K562 (cell line): ENCODE measurements around the gene THAP11. TPM values are rescaled to one million over a fixed set of nuclear protein-coding genes. Genes with fewer than 3 reads are reported as not detected.
A peak's percentile ranks its signal among the peaks of the same experiment; 100 is the strongest.

Experiments used
- ATF7 ChIP-seq: fragments of 450-650 bp; IDR thresholded peaks from 2 replicates; pipeline ENCODE4 v1.7.1; 2014; ENCODE audit warnings: mild to moderate bottlenecking, moderate library complexity
- BDP1 ChIP-seq: IDR thresholded peaks from 3 replicates; pipeline ENCODE4 v1.6.1; 2011; ENCODE audit not compliant: insufficient read length, insufficient read depth
- BMI1 ChIP-seq: fragments of 150-350 bp; IDR thresholded peaks from 2 replicates; pipeline ENCODE4 v1.6.1; 2014; ENCODE audit warnings: low read length
- BRF1 ChIP-seq: IDR thresholded peaks from 3 replicates; pipeline ENCODE4 v1.6.1; 2011; ENCODE audit warnings: borderline replicate concordance, mild to moderate bottlenecking; ENCODE audit not compliant: insufficient read length; ENCODE audit errors: extremely low read depth
- HDAC1 ChIP-seq, 2 experiments: fragments of 450-650 bp; IDR thresholded peaks; 2 replicates each; pipeline ENCODE4 v1.6.1; 2016 to 2017; ENCODE audit warnings: inconsistent platforms in 1 of 2, mild to moderate bottlenecking in 1 of 2, moderate library complexity in 1 of 2
- MAFF ChIP-seq: IDR thresholded peaks from 2 replicates; pipeline ENCODE4 v1.6.1; 2012; ENCODE audit warnings: low read length, improper control_type of control experiment
- MAZ ChIP-seq, 2 experiments: fragments of 450-650 bp in 1 of 2; sonication (generic) in 1 of 2; formaldehyde crosslinking; IDR thresholded peaks in 1 of 2; conservative IDR thresholded peaks in 1 of 2; 2 replicates each; pipeline versions ENCODE4 v1.4.0 to v1.5.0; 2020; ENCODE audit warnings: mild to moderate bottlenecking in 1 of 2, missing genetic modification reagents in 1 of 2
- MEF2A ChIP-seq: IDR thresholded peaks from 2 replicates; pipeline ENCODE4 v1.6.1; 2011; ENCODE audit warnings: low read depth, mild to moderate bottlenecking, low read length, moderate library complexity; ENCODE audit not compliant: control insufficient read depth
- PTTG1 ChIP-seq: fragments of 450-650 bp; IDR thresholded peaks from 2 replicates; pipeline ENCODE4 v1.6.1; 2016; ENCODE audit warnings: low read depth, mild to moderate bottlenecking, missing genetic modification characterization, missing compliant biosample characterization
- RBFOX2 ChIP-seq: fragments of 200-400 bp; formaldehyde crosslinking; IDR thresholded peaks from 2 replicates; pipeline ENCODE4 v1.6.1; 2017; ENCODE audit warnings: low read depth, mild to moderate bottlenecking, low read length, moderate library complexity
- SRSF3 ChIP-seq: fragments of 200-400 bp; formaldehyde crosslinking; IDR thresholded peaks from 2 replicates; pipeline ENCODE4 v1.6.1; 2016; ENCODE audit warnings: mild to moderate bottlenecking, low read length, moderate library complexity; ENCODE audit not compliant: insufficient read depth
- TAL1 ChIP-seq: fragments of 450-650 bp; IDR thresholded peaks from 2 replicates; pipeline ENCODE4 v1.6.1; 2016; ENCODE audit warnings: mild to moderate bottlenecking
- TRIM28 ChIP-seq: fragments of 450-650 bp; IDR thresholded peaks from 2 replicates; pipeline ENCODE4 v1.6.1; 2017
- ZNF830 ChIP-seq: fragments of 250-450 bp; sonication (Bioruptor Pico); IDR thresholded peaks from 2 replicates; pipeline ENCODE4 v1.5.0; 2021; ENCODE audit warnings: mild to moderate bottlenecking
- polyA plus RNA-seq, 8 experiments: library from polyadenylated mRNA; depleted of rRNA in 4 of 8; stranded (reverse) in 5 of 8; unstranded in 3 of 8; fragments of >200 nt; fragmentation: Nextera tagmentation in 2 of 8; fragmentation: Illumina TruSeq in 1 of 8; extraction: Ambion mirVana in 2 of 8; extraction: Trizol in 1 of 8; gene quantifications; 2 replicates each; pipeline versions ENCODE4 v1.2.1 to v1.2.3, GENCODE V29; 2011 to 2014; ENCODE audit warnings: inconsistent platforms in 1 of 8, missing spikeins in 1 of 8
- total RNA-seq, 7 experiments: library from RNA; depleted of rRNA in 6 of 7; stranded (reverse); fragments of >200 nt in 6 of 7; fragmentation: Illumina TruSeq in 2 of 7; extraction: Trizol in 2 of 7; gene quantifications; 2 replicates each; pipeline versions ENCODE4 v1.2.1 to v1.2.3, GENCODE V29; 2011 to 2021; ENCODE audit warnings: low replicate concordance in 1 of 7
- TF ChIP-seq, protein P1 (sequence below): fragments of 450-650 bp; formaldehyde crosslinking; IDR thresholded peaks from 2 replicates; pipeline ENCODE4 v1.4.0; 2020; ENCODE audit warnings: mild to moderate bottlenecking, moderate library complexity
- TF ChIP-seq, protein P2 (sequence below): fragments of 250-450 bp; sonication (Bioruptor Pico); IDR thresholded peaks from 2 replicates; pipeline ENCODE4 v1.5.0; 2021; ENCODE audit warnings: mild to moderate bottlenecking, borderline replicate concordance
- TF ChIP-seq, protein P3 (sequence below): sonication (generic); formaldehyde crosslinking; IDR thresholded peaks from 2 replicates; pipeline ENCODE4 v1.8.0; 2022; ENCODE audit warnings: missing genetic modification reagents, mild to moderate bottlenecking, borderline replicate concordance
- TF ChIP-seq, protein P4 (sequence below): sonication (generic); formaldehyde crosslinking; IDR thresholded peaks from 2 replicates; pipeline ENCODE4 v1.8.0; 2022; ENCODE audit warnings: missing genetic modification reagents, mild to moderate bottlenecking, borderline replicate concordance

THAP11 gene
- total and polyA plus RNA-seq, 9 of the 15 experiments (the other 6 are each of a cell fraction or from before 2014, with no cell fraction given) = 2.4 to 31.6 (median 21.4) TPM

DNA sequence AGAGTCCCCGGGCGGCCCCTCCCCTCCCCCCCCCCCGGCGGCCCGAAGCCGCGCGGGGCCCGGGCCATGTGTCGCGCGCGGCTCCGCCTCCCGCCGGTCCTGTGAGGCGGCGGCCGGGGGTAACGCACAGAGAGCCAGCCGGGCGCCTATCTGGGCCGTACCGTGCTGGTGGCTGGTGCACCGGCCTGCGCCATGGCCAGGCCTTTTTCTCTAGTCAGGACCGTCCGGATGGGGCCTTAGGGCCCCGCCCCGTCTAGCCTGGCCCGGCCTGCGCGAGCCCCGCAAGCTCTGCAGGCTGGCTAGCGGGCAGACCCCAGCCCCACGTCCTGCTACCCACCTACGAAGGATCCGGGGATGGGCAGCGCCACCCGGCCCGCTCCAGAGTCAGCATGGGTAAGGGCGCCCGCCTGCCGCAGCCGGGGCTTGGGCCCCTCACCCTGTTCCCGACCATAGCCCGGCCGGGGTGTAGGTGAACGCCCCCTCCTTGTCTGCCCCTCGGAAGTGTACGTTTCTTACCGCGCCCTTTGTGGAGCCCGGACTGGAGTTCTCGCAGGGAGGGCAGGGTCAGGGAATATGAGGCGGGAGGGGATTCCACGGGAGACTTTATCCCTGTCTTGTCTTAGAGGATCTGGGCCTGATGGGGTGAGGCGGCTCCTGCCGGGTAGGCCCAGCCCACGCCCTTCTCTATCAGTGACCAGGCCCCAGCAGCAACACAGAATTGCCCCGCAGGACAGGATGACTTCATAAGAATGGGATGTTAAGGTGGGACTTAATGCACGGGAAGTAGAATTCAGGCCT is 5.1 kb downstream of the THAP11 start, which contains the start of gene CENPT (continued):
- TF ChIP-seq, protein P1, sequence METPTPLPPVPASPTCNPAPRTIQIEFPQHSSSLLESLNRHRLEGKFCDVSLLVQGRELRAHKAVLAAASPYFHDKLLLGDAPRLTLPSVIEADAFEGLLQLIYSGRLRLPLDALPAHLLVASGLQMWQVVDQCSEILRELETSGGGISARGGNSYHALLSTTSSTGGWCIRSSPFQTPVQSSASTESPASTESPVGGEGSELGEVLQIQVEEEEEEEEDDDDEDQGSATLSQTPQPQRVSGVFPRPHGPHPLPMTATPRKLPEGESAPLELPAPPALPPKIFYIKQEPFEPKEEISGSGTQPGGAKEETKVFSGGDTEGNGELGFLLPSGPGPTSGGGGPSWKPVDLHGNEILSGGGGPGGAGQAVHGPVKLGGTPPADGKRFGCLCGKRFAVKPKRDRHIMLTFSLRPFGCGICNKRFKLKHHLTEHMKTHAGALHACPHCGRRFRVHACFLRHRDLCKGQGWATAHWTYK (CRISPR knock-in tag) = 0 out of 2 replicates have a peak, but pooled peaks have one; percentile 12
- TF ChIP-seq TRIM28 (no peak), MAZ (CRISPR knock-in tag; conservative IDR thresholded peaks at IDR 0.05 in 1 of 2, IDR thresholded peaks at IDR 0.05 in 1 of 2) (no peak), RBFOX2 (peak; percentile 73), ZNF830 (CRISPR knock-in tag) (no peak), MAFF (no peak), TAL1 (no peak), ATF7 (peak; percentile 53), BRF1 (no peak), BDP1 (no peak), PTTG1 (no peak), MEF2A (no peak), BMI1 (no peak), HDAC1 (IDR thresholded peaks at IDR 0.05) (no peak), SRSF3 (no peak)
- TF ChIP-seq, protein P2, sequence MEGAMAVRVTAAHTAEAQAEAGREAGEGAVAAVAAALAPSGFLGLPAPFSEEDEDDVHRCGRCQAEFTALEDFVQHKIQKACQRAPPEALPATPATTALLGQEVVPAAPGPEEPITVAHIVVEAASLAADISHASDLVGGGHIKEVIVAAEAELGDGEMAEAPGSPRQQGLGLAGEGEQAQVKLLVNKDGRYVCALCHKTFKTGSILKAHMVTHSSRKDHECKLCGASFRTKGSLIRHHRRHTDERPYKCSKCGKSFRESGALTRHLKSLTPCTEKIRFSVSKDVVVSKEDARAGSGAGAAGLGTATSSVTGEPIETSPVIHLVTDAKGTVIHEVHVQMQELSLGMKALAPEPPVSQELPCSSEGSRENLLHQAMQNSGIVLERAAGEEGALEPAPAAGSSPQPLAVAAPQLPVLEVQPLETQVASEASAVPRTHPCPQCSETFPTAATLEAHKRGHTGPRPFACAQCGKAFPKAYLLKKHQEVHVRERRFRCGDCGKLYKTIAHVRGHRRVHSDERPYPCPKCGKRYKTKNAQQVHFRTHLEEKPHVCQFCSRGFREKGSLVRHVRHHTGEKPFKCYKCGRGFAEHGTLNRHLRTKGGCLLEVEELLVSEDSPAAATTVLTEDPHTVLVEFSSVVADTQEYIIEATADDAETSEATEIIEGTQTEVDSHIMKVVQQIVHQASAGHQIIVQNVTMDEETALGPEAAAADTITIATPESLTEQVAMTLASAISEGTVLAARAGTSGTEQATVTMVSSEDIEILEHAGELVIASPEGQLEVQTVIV (CRISPR knock-in tag) = no peak
- TF ChIP-seq, protein P3, sequence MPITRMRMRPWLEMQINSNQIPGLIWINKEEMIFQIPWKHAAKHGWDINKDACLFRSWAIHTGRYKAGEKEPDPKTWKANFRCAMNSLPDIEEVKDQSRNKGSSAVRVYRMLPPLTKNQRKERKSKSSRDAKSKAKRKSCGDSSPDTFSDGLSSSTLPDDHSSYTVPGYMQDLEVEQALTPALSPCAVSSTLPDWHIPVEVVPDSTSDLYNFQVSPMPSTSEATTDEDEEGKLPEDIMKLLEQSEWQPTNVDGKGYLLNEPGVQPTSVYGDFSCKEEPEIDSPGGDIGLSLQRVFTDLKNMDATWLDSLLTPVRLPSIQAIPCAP = no peak
- TF ChIP-seq, protein P4, sequence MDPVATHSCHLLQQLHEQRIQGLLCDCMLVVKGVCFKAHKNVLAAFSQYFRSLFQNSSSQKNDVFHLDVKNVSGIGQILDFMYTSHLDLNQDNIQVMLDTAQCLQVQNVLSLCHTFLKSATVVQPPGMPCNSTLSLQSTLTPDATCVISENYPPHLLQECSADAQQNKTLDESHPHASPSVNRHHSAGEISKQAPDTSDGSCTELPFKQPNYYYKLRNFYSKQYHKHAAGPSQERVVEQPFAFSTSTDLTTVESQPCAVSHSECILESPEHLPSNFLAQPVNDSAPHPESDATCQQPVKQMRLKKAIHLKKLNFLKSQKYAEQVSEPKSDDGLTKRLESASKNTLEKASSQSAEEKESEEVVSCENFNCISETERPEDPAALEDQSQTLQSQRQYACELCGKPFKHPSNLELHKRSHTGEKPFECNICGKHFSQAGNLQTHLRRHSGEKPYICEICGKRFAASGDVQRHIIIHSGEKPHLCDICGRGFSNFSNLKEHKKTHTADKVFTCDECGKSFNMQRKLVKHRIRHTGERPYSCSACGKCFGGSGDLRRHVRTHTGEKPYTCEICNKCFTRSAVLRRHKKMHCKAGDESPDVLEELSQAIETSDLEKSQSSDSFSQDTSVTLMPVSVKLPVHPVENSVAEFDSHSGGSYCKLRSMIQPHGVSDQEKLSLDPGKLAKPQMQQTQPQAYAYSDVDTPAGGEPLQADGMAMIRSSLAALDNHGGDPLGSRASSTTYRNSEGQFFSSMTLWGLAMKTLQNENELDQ (CRISPR knock-in tag) = no peak
